ENCODE data around the gene DISP1.

The DISP1 gene, protein sequence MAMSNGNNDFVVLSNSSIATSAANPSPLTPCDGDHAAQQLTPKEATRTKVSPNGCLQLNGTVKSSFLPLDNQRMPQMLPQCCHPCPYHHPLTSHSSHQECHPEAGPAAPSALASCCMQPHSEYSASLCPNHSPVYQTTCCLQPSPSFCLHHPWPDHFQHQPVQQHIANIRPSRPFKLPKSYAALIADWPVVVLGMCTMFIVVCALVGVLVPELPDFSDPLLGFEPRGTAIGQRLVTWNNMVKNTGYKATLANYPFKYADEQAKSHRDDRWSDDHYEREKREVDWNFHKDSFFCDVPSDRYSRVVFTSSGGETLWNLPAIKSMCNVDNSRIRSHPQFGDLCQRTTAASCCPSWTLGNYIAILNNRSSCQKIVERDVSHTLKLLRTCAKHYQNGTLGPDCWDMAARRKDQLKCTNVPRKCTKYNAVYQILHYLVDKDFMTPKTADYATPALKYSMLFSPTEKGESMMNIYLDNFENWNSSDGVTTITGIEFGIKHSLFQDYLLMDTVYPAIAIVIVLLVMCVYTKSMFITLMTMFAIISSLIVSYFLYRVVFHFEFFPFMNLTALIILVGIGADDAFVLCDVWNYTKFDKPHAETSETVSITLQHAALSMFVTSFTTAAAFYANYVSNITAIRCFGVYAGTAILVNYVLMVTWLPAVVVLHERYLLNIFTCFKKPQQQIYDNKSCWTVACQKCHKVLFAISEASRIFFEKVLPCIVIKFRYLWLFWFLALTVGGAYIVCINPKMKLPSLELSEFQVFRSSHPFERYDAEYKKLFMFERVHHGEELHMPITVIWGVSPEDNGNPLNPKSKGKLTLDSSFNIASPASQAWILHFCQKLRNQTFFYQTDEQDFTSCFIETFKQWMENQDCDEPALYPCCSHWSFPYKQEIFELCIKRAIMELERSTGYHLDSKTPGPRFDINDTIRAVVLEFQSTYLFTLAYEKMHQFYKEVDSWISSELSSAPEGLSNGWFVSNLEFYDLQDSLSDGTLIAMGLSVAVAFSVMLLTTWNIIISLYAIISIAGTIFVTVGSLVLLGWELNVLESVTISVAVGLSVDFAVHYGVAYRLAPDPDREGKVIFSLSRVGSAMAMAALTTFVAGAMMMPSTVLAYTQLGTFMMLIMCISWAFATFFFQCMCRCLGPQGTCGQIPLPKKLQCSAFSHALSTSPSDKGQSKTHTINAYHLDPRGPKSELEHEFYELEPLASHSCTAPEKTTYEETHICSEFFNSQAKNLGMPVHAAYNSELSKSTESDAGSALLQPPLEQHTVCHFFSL (N-terminal part only)

DNA sequence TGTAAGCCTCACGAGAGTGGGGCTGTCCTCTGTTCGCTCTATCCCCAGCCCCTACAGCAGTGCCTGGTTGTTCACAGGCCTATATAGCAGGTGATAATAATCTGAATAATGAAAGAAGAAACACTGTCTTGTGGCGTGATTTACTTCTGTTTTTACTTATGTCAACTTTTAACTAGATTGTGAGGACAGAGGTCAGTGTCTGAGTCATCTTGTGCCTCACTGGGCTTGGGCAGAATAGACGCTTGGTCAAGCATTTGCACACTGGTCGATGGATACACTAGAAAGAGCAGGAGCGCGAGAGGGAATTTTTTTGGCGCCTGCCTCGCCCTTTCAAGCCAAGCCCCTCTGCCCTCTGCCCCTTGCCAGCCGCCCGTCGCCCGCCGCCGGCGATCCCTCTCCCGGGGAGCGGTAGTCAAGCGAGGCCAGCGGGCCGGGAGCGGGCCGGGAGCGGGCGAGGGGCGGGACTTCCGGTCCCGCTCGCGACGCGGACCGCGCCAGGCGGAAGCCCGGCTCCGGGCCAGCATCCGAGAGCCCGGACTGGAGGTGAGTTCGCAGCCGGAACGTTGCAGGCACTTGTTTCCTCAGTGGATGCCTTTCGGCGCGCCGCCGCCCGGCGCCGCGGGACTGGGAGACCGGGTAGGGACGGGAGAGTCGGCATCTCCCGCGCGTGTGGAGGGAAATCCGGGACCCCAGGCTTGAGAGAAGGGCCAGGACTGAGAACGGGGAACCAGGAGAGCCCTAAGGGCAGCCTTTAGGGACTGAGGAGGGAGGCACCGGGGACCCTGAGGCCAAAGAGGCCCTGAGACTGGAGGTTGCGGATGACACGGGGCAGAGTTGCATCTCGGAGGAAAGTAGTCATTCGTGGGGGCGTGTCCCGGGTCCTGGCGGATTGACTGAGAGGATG lies at the start of gene DISP1:
Gene DISP1 (plus strand): TSS at position 504 of the 904 bp plus-strand sequence. CDS start 127,785 bp downstream, outside the sequence.
- Histone ChIP-seq H3K4me3 (ENCODE audit: low read depth, low read length) (peak within 1 kb of the TSS; percentile 90), H3K27ac (ENCODE audit: low read depth, low read length) (peak within 1 kb of the TSS; percentile 69), H3K4me1 (ENCODE audit: control insufficient read depth, insufficient read depth, low read length) (peaks cover 17% of the 10 kb centered on the region; the same call in 1 of the 2 replicates)

DNA sequence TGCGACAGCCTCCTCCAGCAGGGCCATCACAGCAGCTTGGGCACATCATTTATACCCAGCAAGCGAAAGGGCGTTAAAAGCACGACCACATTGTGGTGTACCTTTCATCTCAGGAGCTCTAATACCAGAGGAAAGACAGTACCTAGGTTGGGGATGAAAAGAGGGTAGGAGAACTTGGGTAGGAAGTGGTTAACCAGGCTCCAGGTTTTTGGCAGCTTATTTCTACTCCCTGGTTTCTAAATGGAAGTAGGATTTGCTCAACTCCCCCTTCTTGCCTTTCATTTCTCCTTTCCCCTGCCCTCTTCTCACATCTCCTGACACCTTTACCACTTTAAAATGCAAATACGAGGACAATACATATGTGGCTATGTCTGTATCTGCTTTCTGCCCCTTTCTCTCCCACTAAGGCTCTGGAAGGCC lies 47.7 kb upstream of the DISP1 start:
- Histone ChIP-seq H3K27ac (ENCODE audit: low read depth, low read length) (no peak overlapping the region), H3K4me3 (ENCODE audit: low read depth, low read length) (no peak overlapping the region), H3K36me3 (ENCODE audit: control insufficient read depth, insufficient read depth, low read length) (no peaks in the 10 kb centered on the region), H3K4me1 (ENCODE audit: control insufficient read depth, insufficient read depth, low read length) (no peaks in the 10 kb centered on the region), H3K9ac (ENCODE audit: low read depth, low read length) (no peak overlapping the region), H3K27me3 (ENCODE audit: control insufficient read depth, insufficient read depth, low read length) (no peaks in the 10 kb centered on the region), H3K9me3 (ENCODE audit: control insufficient read depth, insufficient read depth, low read length) (peaks cover 19% of the 10 kb centered on the region)

More for the DNA sequence above, at the start of gene DISP1:
- Histone ChIP-seq H3K36me3 (ENCODE audit: control insufficient read depth, insufficient read depth, low read length) (no peaks in the 10 kb centered on the region), H3K9me3 (ENCODE audit: control insufficient read depth, insufficient read depth, low read length) (no peaks in the 10 kb centered on the region), H3K27me3 (ENCODE audit: control insufficient read depth, insufficient read depth, low read length) (peaks cover 20% of the 10 kb centered on the region), H3K9ac (ENCODE audit: low read depth, low read length) (peak within 1 kb of the TSS; percentile 71)

DNA sequence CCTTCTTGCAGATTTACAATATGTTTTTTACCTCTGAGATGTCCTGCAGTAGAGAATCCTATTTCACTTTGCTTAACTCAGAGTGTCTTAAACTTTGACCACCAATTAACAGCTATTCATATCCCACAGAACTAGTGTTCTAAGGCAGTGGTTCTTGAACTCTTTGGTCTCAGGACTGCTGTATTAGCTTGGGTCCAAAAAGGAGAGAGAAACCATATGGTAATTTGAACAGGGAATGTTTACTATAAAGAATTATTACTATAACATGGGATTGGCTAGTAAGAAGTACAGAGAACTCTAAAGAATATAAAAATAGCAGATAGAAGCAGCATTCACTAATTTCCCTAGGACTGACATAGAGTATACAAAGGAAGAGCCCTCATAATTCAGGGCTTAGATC lies 46.2 kb upstream of the DISP1 start:
- Histone ChIP-seq H3K9me3 (ENCODE audit: control insufficient read depth, insufficient read depth, low read length) (peaks cover 19% of the 10 kb centered on the region), H3K27ac (ENCODE audit: low read depth, low read length) (no peak overlapping the region), H3K4me1 (ENCODE audit: control insufficient read depth, insufficient read depth, low read length) (no peaks in the 10 kb centered on the region), H3K4me3 (ENCODE audit: low read depth, low read length) (no peak overlapping the region), H3K36me3 (ENCODE audit: control insufficient read depth, insufficient read depth, low read length) (no peaks in the 10 kb centered on the region), H3K9ac (ENCODE audit: low read depth, low read length) (no peak overlapping the region), H3K27me3 (ENCODE audit: control insufficient read depth, insufficient read depth, low read length) (no peaks in the 10 kb centered on the region)

DNA sequence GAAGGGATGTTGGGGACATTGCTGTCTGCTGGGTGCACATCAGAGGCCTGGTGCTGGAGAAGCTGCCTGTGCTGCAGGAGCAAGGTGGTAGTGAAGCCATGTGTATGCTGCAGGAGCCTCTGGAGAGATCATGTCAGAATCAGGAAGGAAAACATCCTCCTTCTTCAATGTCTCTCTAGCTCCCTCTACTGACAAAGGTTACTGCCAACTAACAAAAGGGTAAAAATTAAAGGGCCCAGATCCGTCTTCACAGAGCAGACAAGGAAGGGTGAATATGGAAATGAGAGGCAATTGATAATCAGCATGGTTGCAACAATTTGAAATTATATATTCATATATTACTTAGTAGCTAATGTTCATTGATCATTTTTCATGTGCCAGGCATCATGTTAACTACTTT lies 45.7 kb upstream of the DISP1 start:
- H3K36me3 ChIP-seq (ENCODE audit: control insufficient read depth, insufficient read depth, low read length), result no peaks in the 10 kb centered on the region
- peaks cover 19% of the 10 kb centered on the region for H3K9me3 ChIP-seq (ENCODE audit: control insufficient read depth, insufficient read depth, low read length)
- H3K9ac ChIP-seq (ENCODE audit: low read depth, low read length), result no peak overlapping the region
- no peak overlapping the region for H3K27ac ChIP-seq (ENCODE audit: low read depth, low read length)
- no peaks in the 10 kb centered on the region for H3K4me1 ChIP-seq (ENCODE audit: control insufficient read depth, insufficient read depth, low read length)
- no peak overlapping the region for H3K4me3 ChIP-seq (ENCODE audit: low read depth, low read length)
- no peaks in the 10 kb centered on the region for H3K27me3 ChIP-seq (ENCODE audit: control insufficient read depth, insufficient read depth, low read length)

DNA sequence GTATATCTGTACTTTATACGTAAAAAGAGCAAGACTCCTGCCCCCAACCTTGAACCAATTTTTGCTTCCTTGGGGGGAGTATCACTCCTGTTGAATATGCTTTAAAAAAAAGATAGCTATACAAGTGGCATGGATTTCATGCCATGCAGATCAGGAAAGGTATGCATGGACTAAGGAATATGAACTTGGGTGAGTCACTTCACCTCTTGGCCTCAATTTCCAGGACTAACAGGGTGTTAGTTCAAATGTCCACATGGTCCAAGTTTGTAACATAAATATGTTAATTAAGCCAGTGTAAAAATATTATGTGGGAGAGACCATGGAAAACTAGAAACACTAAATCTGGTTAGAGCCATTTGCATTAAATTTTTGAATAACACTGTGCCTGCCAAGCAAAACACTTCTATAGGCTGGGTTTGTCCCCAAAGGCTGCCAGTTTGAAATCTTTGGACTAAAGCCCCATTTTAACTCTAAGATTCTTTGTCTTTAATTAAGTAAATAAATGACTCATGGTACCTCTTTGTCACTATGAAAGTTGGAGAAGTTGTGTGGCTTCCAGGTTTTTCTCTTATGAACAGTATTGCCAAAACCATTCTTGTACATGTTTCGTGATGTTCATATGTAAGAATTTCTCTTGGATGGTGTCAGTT lies 44.7 kb upstream of the DISP1 start:
- Histone ChIP-seq H3K4me1 (ENCODE audit: control insufficient read depth, insufficient read depth, low read length) (no peaks in the 10 kb centered on the region), H3K9me3 (ENCODE audit: control insufficient read depth, insufficient read depth, low read length) (peaks cover 19% of the 10 kb centered on the region), H3K4me3 (ENCODE audit: low read depth, low read length) (no peak overlapping the region), H3K27me3 (ENCODE audit: control insufficient read depth, insufficient read depth, low read length) (no peaks in the 10 kb centered on the region), H3K9ac (ENCODE audit: low read depth, low read length) (no peak overlapping the region), H3K36me3 (ENCODE audit: control insufficient read depth, insufficient read depth, low read length) (no peaks in the 10 kb centered on the region), H3K27ac (ENCODE audit: low read depth, low read length) (no peak overlapping the region)

DNA sequence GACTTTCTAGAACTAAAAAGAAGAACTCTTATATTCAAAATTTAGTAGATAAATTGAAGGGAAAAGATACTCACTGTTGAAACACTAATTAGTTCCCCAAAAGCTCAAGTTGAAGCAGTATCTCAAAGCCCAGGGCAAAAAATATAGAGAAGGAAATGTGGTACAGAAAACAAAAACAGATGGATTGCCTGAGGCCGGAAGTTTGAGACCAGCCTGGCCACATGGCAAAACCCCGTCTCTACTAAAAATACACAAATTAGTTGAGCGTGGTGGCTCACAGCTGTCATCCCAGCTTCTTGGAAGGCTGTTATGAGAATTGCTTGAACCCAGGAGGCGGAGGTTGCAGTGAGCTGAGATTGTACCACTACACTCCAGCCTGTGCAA lies 41.9 kb upstream of the DISP1 start:
- no peak overlapping the region for H3K27ac ChIP-seq (ENCODE audit: low read depth, low read length)
- no peak overlapping the region for H3K9ac ChIP-seq (ENCODE audit: low read depth, low read length)
- peaks cover 19% of the 10 kb centered on the region for H3K9me3 ChIP-seq (ENCODE audit: control insufficient read depth, insufficient read depth, low read length)
- H3K27me3 ChIP-seq (ENCODE audit: control insufficient read depth, insufficient read depth, low read length), result no peaks in the 10 kb centered on the region; the same call in 1 of the 2 replicates
- no peak overlapping the region for H3K4me3 ChIP-seq (ENCODE audit: low read depth, low read length)
- no peaks in the 10 kb centered on the region for H3K4me1 ChIP-seq (ENCODE audit: control insufficient read depth, insufficient read depth, low read length)
- H3K36me3 ChIP-seq (ENCODE audit: control insufficient read depth, insufficient read depth, low read length), result no peaks in the 10 kb centered on the region

DNA sequence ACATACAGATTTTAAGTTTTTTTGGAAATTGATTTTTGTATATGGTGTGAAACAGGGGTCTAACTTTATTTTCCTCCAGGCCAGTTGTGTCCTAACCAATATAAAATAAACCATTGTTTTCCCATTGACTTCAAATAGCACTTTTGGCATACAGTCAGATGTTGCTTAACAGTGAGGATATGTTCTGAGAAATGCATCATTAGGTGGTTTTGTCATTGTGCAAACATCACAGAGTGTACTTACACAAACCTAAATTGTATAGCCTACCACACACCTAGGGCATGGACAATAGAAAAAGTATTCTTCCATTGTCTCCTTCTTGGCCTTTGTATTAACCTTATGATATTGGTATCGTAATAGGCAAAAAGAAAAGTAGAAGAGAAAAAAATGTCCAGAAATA lies 37.4 kb upstream of the DISP1 start:
- Histone ChIP-seq H3K4me3 (ENCODE audit: low read depth, low read length) (no peak overlapping the region), H3K27ac (ENCODE audit: low read depth, low read length) (no peak overlapping the region), H3K4me1 (ENCODE audit: control insufficient read depth, insufficient read depth, low read length) (no peaks in the 10 kb centered on the region), H3K27me3 (ENCODE audit: control insufficient read depth, insufficient read depth, low read length) (no peaks in the 10 kb centered on the region; the same call in 1 of the 2 replicates), H3K36me3 (ENCODE audit: control insufficient read depth, insufficient read depth, low read length) (no peaks in the 10 kb centered on the region), H3K9me3 (ENCODE audit: control insufficient read depth, insufficient read depth, low read length) (no peaks in the 10 kb centered on the region), H3K9ac (ENCODE audit: low read depth, low read length) (no peak overlapping the region)

DNA sequence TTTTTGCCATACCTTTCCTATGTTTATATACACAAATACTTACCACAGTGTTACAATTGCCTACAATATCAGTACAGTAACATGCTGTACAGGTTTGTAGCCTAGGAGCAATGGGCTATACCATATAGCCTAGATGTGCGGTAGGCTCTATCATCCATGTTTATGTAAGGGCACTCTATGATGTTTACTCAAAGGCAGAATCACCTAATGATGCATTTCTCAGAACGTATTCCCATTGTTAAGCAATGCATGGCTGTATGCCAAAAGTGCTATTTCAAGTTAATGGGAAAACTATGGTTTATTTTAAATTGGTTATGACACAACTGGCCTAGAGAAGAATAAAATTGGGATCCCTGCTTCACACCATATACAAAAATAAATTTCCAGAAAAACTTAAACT lies 36.9 kb upstream of the DISP1 start:
- Histone ChIP-seq H3K4me1 (ENCODE audit: control insufficient read depth, insufficient read depth, low read length) (no peaks in the 10 kb centered on the region), H3K9me3 (ENCODE audit: control insufficient read depth, insufficient read depth, low read length) (no peaks in the 10 kb centered on the region), H3K27me3 (ENCODE audit: control insufficient read depth, insufficient read depth, low read length) (no peaks in the 10 kb centered on the region; the same call in 1 of the 2 replicates), H3K36me3 (ENCODE audit: control insufficient read depth, insufficient read depth, low read length) (no peaks in the 10 kb centered on the region), H3K4me3 (ENCODE audit: low read depth, low read length) (no peak overlapping the region), H3K27ac (ENCODE audit: low read depth, low read length) (no peak overlapping the region), H3K9ac (ENCODE audit: low read depth, low read length) (no peak overlapping the region)

DNA sequence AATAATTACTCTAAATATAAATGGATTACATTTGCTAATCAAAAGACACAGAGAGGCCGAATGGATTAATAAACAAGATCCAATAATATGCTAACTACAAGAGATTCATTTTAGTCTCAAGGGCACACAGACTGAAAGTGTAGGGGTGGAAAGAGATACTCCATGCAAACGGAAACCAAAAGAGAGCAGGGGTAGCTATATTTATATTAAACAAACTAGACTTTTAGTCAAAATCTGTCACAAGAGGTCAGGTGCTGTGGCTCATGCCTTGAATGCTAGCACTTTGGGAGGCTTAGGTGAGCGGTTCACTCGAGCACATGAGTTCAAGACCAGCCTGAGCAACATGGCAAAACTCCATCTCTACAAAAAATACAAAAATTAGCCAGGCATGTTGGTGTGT lies 33.6 kb upstream of the DISP1 start:
- H3K27ac ChIP-seq (ENCODE audit: low read depth, low read length), result no peak overlapping the region
- H3K9ac ChIP-seq (ENCODE audit: low read depth, low read length), result no peak overlapping the region
- H3K36me3 ChIP-seq (ENCODE audit: control insufficient read depth, insufficient read depth, low read length), result no peaks in the 10 kb centered on the region
- H3K4me3 ChIP-seq (ENCODE audit: low read depth, low read length), result no peak overlapping the region
- H3K9me3 ChIP-seq (ENCODE audit: control insufficient read depth, insufficient read depth, low read length), result no peaks in the 10 kb centered on the region
- no peaks in the 10 kb centered on the region for H3K4me1 ChIP-seq (ENCODE audit: control insufficient read depth, insufficient read depth, low read length)
- peaks cover 5% of the 10 kb centered on the region; the same call in 1 of the 2 replicates for H3K27me3 ChIP-seq (ENCODE audit: control insufficient read depth, insufficient read depth, low read length)
